ENCODE measurements around the gene FRMD4B. TPM values are rescaled to one million over a fixed set of nuclear protein-coding genes. Genes with fewer than 3 reads are reported as not detected.
"Not testable (repeated sequence)": the region's sequence is repeated elsewhere in the genome, so short reads cannot be mapped to it uniquely, and the experiment has no call there.

FRMD4B gene
- total RNA-seq, 2 experiments from 2014 or later, result not detected

- DNase-seq (ENCODE audit: low spot score), result no peak
- no TSS peak for BruUV-seq (replicated peaks)
- peak overlapping the region; percentile 58 for H3K4me2 ChIP-seq (ENCODE audit: low read length)
- H3K36me3 ChIP-seq (ENCODE audit: insufficient read depth, low read length), result no peaks in the 10 kb centered on the region
- peak overlapping the region; percentile 23 for H3K27ac ChIP-seq (ENCODE audit: low read depth, low read length, poor library complexity, severe bottlenecking)
- intact Hi-C loops (cut with micrococcal nuclease; ENCODE audit: unreplicated experiment), result loop anchor here (5.0 kb wide), 1 partner anchor 102 kb away; no protein-coding TSS in a partner anchor
- TF ChIP-seq CTCF (conservative IDR thresholded peaks at IDR 0.05; ENCODE audit: low read length) (no peak), EZH2phosphoT487 (IDR thresholded peaks at IDR 0.05; ENCODE audit: borderline replicate concordance, low read depth, low read length) (no peak)
- no peak overlapping the region for H3K4me3 ChIP-seq (ENCODE audit: low read depth, low read length, poor library complexity, severe bottlenecking)
- ChIA-PET POLR2A (no interaction called here), CTCF (ENCODE audit: unreplicated experiment) (no interaction called here)
- H3K79me2 ChIP-seq (ENCODE audit: insufficient read depth, low read depth, low read length), result no peaks in the 10 kb centered on the region
- peaks cover 54% of the 10 kb centered on the region for H3K4me1 ChIP-seq (ENCODE audit: insufficient read depth, low read length, poor library complexity, severe bottlenecking)
- peak overlapping the region; percentile 97; the same call in 1 of the 2 replicates for H2AFZ ChIP-seq (ENCODE audit: low read length)
- H4K20me1 ChIP-seq (ENCODE audit: insufficient read depth, low read length), result no peaks in the 10 kb centered on the region
- H3K9me2 ChIP-seq (ENCODE audit: insufficient read depth, low read length), result no peaks in the 10 kb centered on the region
- H3K9me3 ChIP-seq (ENCODE audit: low read length), result no peaks in the 10 kb centered on the region
These were observed 60.7 kb downstream of the FRMD4B start for GRCh38 chr3:69325151-69325550.

GRCh38 chr3:69324362-69325025, 61.4 kb downstream of the FRMD4B start:
- no peaks in the 10 kb centered on the region for H3K79me2 ChIP-seq (ENCODE audit: insufficient read depth, low read depth, low read length)
- no TSS peak for BruUV-seq (replicated peaks)
- CTCF ChIA-PET (ENCODE audit: unreplicated experiment), result no interaction called here
- intact Hi-C loops (cut with micrococcal nuclease; ENCODE audit: unreplicated experiment), result loop anchor here (1.0 to 5.0 kb wide), 2 partner anchors 86 to 103 kb away; no protein-coding TSS in a partner anchor
- peak overlapping the region; percentile 58 for H3K4me2 ChIP-seq (ENCODE audit: low read length)
- H3K9me3 ChIP-seq (ENCODE audit: low read length), result no peaks in the 10 kb centered on the region
- H3K27ac ChIP-seq (ENCODE audit: low read depth, low read length, poor library complexity, severe bottlenecking), result peak overlapping the region; percentile 23
- peak overlapping the region; percentile 97 for H2AFZ ChIP-seq (ENCODE audit: low read length)
- POLR2A ChIA-PET, result no interaction called here
- peak overlapping the region; percentile 45 for H3K4me3 ChIP-seq (ENCODE audit: low read depth, low read length, poor library complexity, severe bottlenecking)
- TF ChIP-seq CTCF (conservative IDR thresholded peaks at IDR 0.05; ENCODE audit: low read length) (peak; percentile 83), EZH2phosphoT487 (IDR thresholded peaks at IDR 0.05; ENCODE audit: borderline replicate concordance, low read depth, low read length) (no peak)
- peak; percentile 78 for DNase-seq (ENCODE audit: low spot score)
- H3K4me1 ChIP-seq (ENCODE audit: insufficient read depth, low read length, poor library complexity, severe bottlenecking), result peaks cover 55% of the 10 kb centered on the region
- no peaks in the 10 kb centered on the region for H3K36me3 ChIP-seq (ENCODE audit: insufficient read depth, low read length)
- H3K9me2 ChIP-seq (ENCODE audit: insufficient read depth, low read length), result no peaks in the 10 kb centered on the region
- H4K20me1 ChIP-seq (ENCODE audit: insufficient read depth, low read length), result no peaks in the 10 kb centered on the region

- Histone ChIP-seq H3K36me3 (ENCODE audit: insufficient read depth, low read length) (no peaks in the 10 kb centered on the region), H3K79me2 (ENCODE audit: insufficient read depth, low read depth, low read length) (no peaks in the 10 kb centered on the region), H3K9me3 (ENCODE audit: low read length) (no peaks in the 10 kb centered on the region), H3K4me1 (ENCODE audit: insufficient read depth, low read length, poor library complexity, severe bottlenecking) (peaks cover 55% of the 10 kb centered on the region), H2AFZ (ENCODE audit: low read length) (no peak overlapping the region), H3K4me3 (ENCODE audit: low read depth, low read length, poor library complexity, severe bottlenecking) (no peak overlapping the region), H4K20me1 (ENCODE audit: insufficient read depth, low read length) (no peaks in the 10 kb centered on the region), H3K9me2 (ENCODE audit: insufficient read depth, low read length) (no peaks in the 10 kb centered on the region), H3K27ac (ENCODE audit: low read depth, low read length, poor library complexity, severe bottlenecking) (no peak overlapping the region), H3K4me2 (ENCODE audit: low read length) (no peak overlapping the region)
- no TSS peak for BruUV-seq (replicated peaks)
- POLR2A ChIA-PET, result no interaction called here
- CTCF ChIA-PET (ENCODE audit: unreplicated experiment), result no interaction called here
- no peak for DNase-seq (ENCODE audit: low spot score)
- intact Hi-C loops (cut with micrococcal nuclease; ENCODE audit: unreplicated experiment), result loop anchor here (1.0 kb wide), 1 partner anchor 86 kb away; no protein-coding TSS in a partner anchor
- no peak for TF ChIP-seq EZH2phosphoT487 (IDR thresholded peaks at IDR 0.05; ENCODE audit: borderline replicate concordance, low read depth, low read length)
- TF ChIP-seq CTCF (conservative IDR thresholded peaks at IDR 0.05; ENCODE audit: low read length), result no peak
These were observed 61.9 kb downstream of the FRMD4B start for GRCh38 chr3:69323941-69324340.

GRCh38 chr3:69322512-69322911, 63.4 kb downstream of the FRMD4B start:
- BruUV-seq (replicated peaks); H2AFZ ChIP-seq (ENCODE audit: low read length); CTCF ChIA-PET (ENCODE audit: unreplicated experiment); H3K9me3 ChIP-seq (ENCODE audit: low read length); H3K79me2 ChIP-seq (ENCODE audit: insufficient read depth, low read depth, low read length); H3K27ac ChIP-seq (ENCODE audit: low read depth, low read length, poor library complexity, severe bottlenecking); H3K9me2 ChIP-seq (ENCODE audit: insufficient read depth, low read length); H4K20me1 ChIP-seq (ENCODE audit: insufficient read depth, low read length); DNase-seq (ENCODE audit: low spot score); intact Hi-C loops (cut with micrococcal nuclease; ENCODE audit: unreplicated experiment); H3K4me2 ChIP-seq (ENCODE audit: low read length); H3K4me3 ChIP-seq (ENCODE audit: low read depth, low read length, poor library complexity, severe bottlenecking); H3K36me3 ChIP-seq (ENCODE audit: insufficient read depth, low read length): not testable (repeated sequence)
- POLR2A ChIA-PET, result interaction anchor here (0.7 to 2.0 kb wide), 2 partner anchors 14 to 305 kb away, joined by 3 to 4 read pairs; no protein-coding TSS in a partner anchor
- H3K4me1 ChIP-seq (ENCODE audit: insufficient read depth, low read length, poor library complexity, severe bottlenecking), result peaks cover 51% of the 10 kb centered on the region

All from OCI-LY7 (cell line).